ENCODE data around the gene LRRC26.
"Not testable (repeated sequence)": the region's sequence is repeated elsewhere in the genome, so short reads cannot be mapped to it uniquely, and the experiment has no call there.

Gene LRRC26

GRCh38 chr9:137149942-137150616 is 19.8 kb downstream of the LRRC26 start:
- no peak for DNase-seq

- no peak for DNase-seq
These were observed 20.5 kb downstream of the LRRC26 start for GRCh38 chr9:137149363-137149762.

DNA sequence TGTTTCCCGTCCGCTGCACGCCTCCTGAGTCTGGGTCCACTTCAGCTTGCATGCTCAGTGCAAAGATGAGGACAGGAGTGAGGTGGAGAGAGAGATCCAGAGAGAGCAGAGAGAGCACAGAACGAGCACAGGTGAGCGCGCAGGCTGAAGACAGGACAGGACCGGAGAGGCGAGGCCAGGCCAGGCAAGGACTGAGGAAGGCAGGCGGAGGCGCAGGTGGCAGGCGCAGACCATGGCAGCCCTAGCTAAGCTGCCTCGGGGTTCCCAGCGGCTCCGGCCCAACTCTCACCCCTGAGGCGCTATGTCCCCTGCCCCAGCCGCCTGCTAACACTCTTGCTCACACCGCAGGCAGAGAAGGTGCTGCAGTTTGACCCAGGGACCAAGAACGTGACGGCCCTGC is 21.2 kb downstream of the LRRC26 start:
- DNase-seq: no peak

- no peak for DNase-seq
These were observed 21.6 kb downstream of the LRRC26 start for GRCh38 chr9:137148242-137148641.

DNA sequence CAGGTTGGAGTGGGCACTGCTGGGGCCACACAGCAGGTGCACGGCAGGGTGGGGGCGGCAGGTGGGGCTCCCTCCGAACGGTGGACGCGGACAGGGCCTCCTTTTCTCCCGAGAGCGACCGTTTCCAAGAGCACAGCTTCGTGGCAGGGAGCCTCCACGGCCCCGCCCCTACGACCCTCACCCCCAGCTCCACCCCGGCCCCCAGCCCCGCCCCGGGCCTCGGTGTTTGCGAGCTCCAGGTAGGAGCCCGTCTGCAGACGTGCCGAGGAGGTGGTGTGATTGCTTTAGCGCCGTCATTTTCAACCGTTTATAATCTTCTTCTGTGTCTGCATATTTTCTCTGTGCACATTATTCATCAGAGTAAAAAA is 22.1 kb downstream of the LRRC26 start:
- DNase-seq: no peak

DNA sequence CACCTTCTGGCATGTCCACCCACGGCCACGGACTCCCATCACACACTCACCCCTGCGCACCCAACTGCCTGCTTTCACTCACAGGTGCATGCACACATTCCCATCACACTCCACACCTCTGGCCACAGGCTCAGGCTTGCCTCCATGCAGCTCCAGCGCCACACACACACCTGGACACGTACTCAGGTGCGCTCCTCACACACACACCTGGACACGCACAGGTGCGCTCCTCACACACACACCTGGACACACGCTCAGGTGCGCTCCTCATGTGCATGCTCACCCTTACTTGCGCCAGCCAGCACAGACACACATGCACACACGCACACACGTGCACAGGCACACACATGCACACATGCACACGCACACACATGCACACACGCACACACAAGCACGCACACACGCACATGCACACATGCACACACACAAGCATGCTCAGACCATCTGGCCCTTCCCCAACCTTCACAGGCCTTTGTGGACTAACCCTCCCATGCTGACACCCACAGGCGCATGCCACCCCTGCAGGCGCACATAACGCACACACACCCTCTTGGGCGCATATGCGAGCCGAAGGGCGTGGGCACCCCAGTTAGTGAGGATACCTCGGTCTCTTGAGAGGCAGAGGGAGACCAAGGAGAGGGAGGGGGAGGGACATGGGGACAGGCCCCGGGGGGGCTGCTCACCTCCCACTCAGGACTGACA is 22.6 kb downstream of the LRRC26 start:
- no peak for DNase-seq

DNA sequence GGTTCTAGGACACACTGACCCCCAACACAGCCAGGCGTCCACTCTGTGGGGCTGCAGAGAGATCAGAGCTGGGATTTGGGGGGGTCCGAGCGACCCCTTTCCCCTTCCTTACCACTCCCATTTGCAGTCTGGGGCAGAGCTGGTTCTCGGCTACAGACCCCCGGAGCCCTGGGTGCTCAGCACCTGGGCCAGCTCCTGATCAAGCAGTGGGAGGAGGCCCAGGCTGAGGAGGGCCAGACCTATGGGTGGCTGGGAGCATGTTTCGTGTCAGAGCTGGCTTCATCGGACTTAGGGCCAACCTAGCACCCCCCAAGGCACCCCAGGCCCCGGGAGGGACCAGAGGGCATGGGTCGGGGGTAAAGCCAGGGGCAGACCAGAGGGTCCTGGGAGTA is 23.3 kb downstream of the LRRC26 start:
- DNase-seq: no peak

- no peak for DNase-seq
These were observed 23.9 kb downstream of the LRRC26 start for GRCh38 chr9:137145731-137146526.

DNA sequence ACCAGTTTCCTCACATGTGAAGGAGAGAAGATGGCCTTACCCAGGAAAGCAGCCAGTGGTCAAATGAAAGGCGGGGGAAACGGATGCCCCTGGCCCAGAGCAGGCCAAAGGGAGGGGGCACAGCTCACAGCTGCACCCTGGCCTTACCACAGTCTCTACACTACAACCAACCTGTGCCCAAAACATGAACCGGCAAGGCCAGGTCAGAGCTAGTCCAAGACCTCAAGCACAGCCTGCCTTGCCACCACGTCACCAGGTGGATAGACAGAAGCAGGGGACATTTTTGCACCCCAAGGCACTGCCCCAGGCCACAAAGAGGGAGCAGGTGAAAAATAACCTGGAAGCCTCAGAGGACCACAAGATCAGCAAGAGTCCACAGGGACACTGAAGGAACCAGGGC is 26.4 kb downstream of the LRRC26 start:
- DNase-seq: no peak

DNA sequence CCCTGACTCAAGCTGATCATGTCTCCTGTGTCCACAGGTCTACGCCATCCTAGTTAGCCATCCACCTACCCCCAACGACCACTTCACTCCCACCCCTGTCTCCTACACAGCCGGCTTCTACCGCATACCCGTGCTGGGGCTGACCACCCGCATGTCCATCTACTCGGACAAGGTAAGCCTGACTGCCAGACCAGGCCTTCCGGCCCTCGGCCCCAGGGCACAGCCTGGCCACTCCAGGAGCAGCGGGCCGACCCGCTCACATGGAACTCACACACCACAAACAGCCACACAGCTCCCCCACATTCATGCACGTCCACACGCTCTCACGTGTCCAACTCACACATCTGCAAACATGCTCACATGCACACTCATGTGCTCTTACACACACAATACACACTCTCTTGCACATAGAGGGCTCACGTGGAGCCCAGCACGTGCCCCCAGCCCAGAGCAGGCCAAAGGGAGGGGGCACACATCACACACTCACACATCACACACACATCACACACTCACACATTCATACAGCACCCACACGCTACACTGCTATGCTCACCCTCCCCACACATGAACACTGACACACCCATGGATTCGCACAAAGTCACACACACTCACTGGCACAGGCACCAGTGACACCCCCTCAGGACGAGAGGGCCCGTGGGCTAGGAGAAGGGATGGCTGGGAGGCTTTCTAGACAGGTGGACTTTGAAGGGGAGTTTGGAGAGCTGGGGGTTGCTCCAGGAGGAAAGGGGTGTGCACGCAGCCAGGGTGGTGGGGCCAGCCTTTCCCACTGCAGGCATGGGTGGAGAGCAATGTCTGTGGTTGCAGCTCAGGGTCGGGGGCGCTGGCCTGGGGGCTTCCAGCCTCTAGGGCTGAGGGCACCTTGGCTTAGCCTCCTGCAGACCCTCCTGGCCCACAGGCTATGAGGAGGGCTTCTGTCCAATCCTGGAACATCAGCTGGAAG is 27.6 kb downstream of the LRRC26 start:
- DNase-seq: no peak

DNA sequence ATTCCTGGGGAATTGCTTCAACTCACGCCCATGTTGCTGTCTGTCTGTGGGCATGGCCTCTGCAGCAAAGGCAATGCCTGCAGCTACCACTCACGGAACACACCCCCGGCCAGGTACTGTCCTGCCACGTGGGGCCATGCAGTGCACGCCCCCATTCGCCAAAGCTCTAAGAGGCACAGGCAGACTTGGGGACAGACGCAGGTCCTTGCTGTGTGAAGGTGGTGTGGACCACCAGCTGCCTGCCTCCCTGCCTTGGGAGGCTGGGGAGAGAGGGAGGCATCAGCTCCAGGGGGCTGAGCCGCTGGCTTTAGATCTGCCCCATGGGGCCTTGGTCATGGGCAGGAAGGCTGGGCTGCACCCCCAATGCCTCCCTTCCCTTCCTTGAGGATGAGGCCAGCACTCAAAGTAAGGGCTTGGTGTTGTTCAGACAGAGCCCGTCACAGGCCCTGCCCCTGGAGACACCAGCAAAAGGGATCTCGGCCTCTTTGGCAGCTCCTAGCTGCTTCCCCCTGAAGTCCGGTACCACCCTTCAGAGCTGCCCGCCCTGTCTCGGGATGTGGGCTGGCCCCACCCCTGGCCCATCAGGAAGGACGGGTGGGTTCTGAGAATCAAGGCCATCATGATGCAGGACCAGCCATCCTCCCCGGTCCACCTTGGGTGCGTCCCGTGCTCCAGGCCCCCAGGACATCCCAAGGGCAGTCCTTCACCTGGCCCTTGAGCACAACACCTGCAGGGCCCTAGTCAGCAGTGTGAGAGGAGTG is 28.6 kb downstream of the LRRC26 start:
- no peak for DNase-seq

GRCh38 chr9:137140151-137141012 is 29.5 kb downstream of the LRRC26 start:
- no peak for DNase-seq

DNA sequence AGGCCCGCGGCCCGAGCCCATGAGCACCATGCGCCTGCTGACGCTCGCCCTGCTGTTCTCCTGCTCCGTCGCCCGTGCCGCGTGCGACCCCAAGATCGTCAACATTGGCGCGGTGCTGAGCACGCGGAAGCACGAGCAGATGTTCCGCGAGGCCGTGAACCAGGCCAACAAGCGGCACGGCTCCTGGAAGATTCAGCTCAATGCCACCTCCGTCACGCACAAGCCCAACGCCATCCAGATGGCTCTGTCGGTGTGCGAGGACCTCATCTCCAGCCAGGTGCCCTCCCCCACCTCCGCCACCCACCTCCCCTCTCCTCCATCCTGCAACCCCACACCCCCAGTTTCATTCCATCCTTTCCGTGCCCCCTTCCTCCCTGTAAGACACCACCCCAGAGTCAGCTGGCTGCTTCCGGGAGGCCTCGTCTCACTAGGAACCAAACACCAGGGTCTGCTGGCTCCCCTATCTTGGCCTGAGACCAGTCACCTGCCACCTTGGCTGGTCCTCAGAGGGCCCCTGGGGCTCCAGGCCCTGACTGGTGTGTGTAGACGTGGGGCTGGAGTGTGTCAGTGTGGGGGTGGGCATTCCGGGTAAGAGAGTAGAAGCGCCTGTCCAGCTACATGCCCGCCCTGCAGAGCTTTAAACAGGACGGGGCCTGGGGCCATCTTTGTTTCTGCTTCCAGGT is 30.2 kb downstream of the LRRC26 start:
- DNase-seq: no peak

DNA sequence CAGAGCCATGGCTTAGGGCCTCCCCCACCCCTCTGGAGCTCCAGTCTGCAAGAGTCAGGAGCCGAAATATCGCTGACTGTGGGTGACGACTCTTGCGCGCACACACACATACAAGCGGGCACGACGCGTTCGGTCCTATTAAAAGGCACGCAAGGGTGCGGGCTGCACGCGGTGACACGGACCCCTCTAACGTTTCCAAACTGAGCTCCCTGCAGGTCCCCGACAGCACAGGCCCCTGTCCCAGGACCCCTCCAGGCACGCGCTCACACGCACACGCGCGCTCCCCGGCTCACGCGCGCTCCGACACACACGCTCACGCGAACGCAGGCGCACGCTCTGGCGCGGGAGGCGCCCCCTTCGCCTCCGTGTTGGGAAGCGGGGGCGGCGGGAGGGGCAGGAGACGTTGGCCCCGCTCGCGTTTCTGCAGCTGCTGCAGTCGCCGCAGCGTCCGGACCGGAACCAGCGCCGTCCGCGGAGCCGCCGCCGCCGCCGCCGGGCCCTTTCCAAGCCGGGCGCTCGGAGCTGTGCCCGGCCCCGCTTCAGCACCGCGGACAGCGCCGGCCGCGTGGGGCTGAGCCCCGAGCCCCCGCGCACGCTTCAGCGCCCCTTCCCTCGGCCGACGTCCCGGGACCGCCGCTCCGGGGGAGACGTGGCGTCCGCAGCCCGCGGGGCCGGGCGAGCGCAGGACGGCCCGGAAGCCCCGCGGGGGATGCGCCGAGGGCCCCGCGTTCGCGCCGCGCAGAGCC is 31.0 kb downstream of the LRRC26 start, which contains the start of gene GRIN1:
Gene GRIN1, plus strand, starts transcription at position 433 of the 746 bp plus-strand sequence. CDS start 333 bp downstream, outside the sequence.
- peak in 1 of 2 donors; percentile 37 for DNase-seq

GRCh38 chr9:137138058-137138721 is 31.7 kb downstream of the LRRC26 start:
- DNase-seq: no peak

DNA sequence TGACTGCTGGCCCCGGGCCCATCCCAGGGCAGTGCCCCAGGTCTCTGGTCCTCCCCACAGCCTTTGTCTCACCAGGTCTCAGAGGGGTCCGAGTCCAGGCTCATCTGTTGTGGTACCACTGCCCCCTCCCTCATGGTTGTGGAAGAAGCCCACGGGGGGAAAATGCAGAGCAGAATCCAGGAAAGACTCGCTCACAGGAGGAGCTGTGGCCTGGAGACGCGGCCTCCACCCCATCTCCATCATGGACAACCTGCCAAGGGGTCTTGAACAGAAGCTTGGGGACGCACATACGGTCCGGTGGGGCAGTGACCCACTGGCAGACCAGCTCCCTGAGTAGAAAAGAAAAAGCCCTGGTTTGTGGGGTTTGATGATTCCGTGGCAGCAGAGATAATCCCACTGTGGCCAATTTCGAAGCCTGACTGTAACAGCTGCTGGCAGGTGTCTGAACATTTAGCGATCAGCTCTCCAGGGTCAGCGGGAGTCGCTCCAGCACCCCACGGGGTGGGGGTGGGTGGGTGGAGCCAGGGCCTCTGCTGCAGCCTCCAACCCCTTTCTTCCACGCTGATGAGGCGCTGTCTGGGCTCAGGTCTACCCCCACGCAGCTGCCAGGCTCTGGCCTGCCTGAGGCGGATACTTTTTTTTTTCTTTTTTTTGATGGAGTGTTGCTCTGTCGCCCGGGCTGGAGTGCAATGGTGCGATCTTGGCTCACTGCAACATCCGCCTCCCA is 32.8 kb downstream of the LRRC26 start:
- no peak for DNase-seq

GRCh38 chr9:137136261-137136880 is 33.5 kb downstream of the LRRC26 start:
- DNase-seq: no peak

DNA sequence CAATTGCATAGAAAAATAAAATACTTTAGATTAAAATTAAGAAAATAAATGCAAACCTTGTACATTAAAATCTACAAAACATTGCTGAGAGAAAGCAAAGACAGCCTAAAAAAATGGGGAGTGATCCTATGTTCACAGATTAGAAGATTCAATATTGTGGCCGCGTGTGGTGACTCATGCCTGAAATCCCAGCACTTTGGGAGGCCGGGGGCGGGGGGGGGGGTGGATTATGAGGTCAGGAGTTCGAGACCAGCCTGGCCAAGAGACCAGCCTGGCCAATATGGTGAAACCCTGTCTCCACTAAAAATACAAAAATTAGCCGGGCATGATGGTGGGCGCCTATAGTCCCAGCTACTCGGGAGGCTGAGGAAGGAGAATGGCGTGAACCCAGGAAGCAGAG is 34.7 kb downstream of the LRRC26 start:
- not testable (repeated sequence) for DNase-seq
